NT2/D1 (cell line): Measurements from ENCODE around the gene PLCH1.
"Not testable (repeated sequence)": the region's sequence is repeated elsewhere in the genome, so short reads cannot be mapped to it uniquely, and the experiment has no call there.

Source experiments
- DNase-seq: peaks from one replicate; pipeline ENCODE4 v3.0.0-alpha.2; 2011; ENCODE audit warnings: low read depth, low spot score
- H3K27me3 ChIP-seq: 2 replicates; pipeline ENCODE4 v1.6.0; 2011; ENCODE audit warnings: mild to moderate bottlenecking; ENCODE audit not compliant: insufficient read length, insufficient read depth
- H3K36me3 ChIP-seq: 2 replicates; pipeline ENCODE4 v1.6.1; 2011; ENCODE audit warnings: mild to moderate bottlenecking, low read length, mixed read lengths; ENCODE audit not compliant: insufficient read depth, insufficient read length
- H3K4me1 ChIP-seq: 2 replicates; pipeline ENCODE4 v1.5.1; 2011; ENCODE audit not compliant: insufficient read depth, insufficient read length
- H3K4me3 ChIP-seq: 2 replicates; pipeline ENCODE4 v1.5.1; 2011; ENCODE audit warnings: low read depth; ENCODE audit not compliant: insufficient read length
- H3K9ac ChIP-seq: 2 replicates; pipeline ENCODE4 v1.6.0; 2011; ENCODE audit warnings: low read depth; ENCODE audit not compliant: insufficient read length
- H3K9me3 ChIP-seq: 2 replicates; pipeline ENCODE4 v1.5.1; 2011; ENCODE audit warnings: mild to moderate bottlenecking, low read length; ENCODE audit not compliant: insufficient read depth
- SUZ12 ChIP-seq: IDR thresholded peaks from 2 replicates; pipeline ENCODE4 v1.6.1; 2011; ENCODE audit not compliant: insufficient read length, insufficient read depth; ENCODE audit errors: extremely low read depth
- YY1 ChIP-seq: IDR thresholded peaks from 2 replicates; pipeline ENCODE4 v1.6.1; 2011; ENCODE audit not compliant: insufficient read length, insufficient read depth
- ZNF274 ChIP-seq: IDR thresholded peaks from 2 replicates; pipeline ENCODE4 v1.6.1; 2011; ENCODE audit warnings: mild to moderate bottlenecking, low read depth, low read length

Gene PLCH1

DNA sequence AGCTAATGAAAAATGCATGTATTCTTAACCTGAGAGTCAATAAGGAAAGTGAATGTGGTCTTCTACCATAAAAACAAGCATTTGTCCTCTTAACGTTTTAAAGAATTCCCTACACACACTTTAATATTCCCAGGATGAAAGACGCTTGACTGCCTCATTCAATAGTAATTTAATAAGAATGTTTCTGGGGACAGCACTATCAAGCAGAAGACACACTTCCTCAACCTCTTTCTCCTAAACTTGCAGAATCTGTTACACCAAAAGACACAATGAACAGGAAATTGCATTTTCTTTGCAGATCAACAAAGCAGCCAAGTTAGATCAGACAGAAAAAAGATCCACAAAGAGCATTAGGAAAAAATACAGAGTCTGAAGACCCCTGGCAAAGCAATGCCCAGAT is 97.7 kb downstream of the PLCH1 start:
- TF ChIP-seq SUZ12 (no peak), YY1 (no peak), ZNF274 (no peak)
- Histone ChIP-seq H3K27me3 (no peaks in the 10 kb centered on the region), H3K4me3 (no peak overlapping the region), H3K9me3 (no peaks in the 10 kb centered on the region), H3K9ac (no peak overlapping the region), H3K36me3 (no peaks in the 10 kb centered on the region), H3K4me1 (peaks cover 5% of the 10 kb centered on the region)
- no peak for DNase-seq

DNA sequence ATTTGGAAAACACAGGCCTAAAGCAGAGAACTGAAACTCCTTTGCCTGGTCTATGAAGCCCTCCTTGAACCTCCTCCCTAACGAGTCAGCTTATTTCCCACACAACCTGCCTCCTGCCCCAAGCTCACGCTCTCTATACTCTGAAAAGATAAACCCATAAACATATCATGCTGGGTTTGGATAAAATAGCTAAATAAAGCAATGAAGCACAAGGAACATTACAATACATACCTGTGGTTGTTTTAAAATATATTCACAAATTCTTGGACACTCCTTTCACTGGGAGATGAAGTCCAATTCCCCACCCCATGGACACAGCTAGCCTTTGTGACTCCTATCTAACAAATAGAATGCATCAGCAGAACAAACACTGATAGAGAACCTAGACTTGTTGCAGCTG is 98.2 kb downstream of the PLCH1 start:
- Histone ChIP-seq H3K4me3 (no peak overlapping the region), H3K9me3 (no peaks in the 10 kb centered on the region), H3K27me3 (no peaks in the 10 kb centered on the region), H3K36me3 (no peaks in the 10 kb centered on the region), H3K4me1 (peaks cover 5% of the 10 kb centered on the region), H3K9ac (no peak overlapping the region)
- no peak for TF ChIP-seq YY1
- no peak for TF ChIP-seq ZNF274
- no peak for TF ChIP-seq SUZ12
- DNase-seq = no peak

DNA sequence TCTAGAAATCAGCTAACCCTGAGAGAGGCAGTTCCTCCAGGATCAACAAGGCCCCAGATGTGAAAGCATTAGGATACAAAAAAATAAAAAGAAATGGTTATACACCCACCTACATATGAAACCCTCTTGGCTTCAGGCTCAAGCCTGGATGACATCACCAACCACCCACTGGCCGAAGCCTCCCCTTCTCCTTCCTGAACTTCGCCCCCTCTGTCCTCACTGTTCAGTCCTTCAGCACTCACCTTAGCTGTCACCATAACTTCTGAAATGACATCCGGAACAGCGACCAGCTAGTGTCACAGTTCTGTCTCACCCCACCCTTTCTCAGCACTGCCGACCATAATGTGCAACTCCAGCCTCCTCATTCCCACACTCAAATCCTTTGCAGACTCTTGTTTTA is 98.7 kb downstream of the PLCH1 start:
- no peaks in the 10 kb centered on the region for H3K27me3 ChIP-seq
- H3K4me1 ChIP-seq = peaks cover 5% of the 10 kb centered on the region
- no peaks in the 10 kb centered on the region for H3K36me3 ChIP-seq
- TF ChIP-seq ZNF274 (no peak), SUZ12 (no peak), YY1 (no peak)
- H3K9me3 ChIP-seq = no peaks in the 10 kb centered on the region
- no peak overlapping the region for H3K9ac ChIP-seq
- DNase-seq = no peak
- H3K4me3 ChIP-seq = no peak overlapping the region

DNA sequence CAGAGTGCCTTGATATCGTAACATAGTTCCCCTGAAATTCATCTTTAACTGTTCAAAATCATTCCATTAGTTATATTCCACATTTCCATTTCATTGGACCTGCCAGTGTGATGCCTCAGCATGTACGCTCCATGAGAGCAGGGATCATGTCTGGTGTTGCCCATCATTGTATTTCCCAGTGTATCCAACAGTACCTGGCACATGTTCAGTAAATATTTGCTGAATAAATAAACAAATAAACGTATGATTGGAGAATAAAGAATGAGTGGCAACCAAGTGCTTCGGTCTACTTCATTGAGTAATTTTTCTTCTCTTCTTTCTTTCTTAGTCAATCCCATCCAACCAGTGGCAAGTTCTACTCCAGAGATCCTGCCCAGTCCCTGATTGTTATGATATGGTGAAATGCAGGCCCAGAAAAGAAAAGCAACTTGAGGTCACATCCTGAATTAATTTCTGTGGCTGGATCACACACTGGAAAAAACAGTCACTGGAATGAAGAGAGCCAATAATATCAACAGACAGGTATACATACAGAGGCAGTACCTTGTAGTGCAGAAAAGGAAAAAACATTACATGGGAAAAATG is 101.2 kb downstream of the PLCH1 start:
- H3K9me3 ChIP-seq = no peaks in the 10 kb centered on the region
- H3K36me3 ChIP-seq = no peaks in the 10 kb centered on the region
- no peak for DNase-seq
- no peak overlapping the region for H3K9ac ChIP-seq
- H3K4me1 ChIP-seq = peaks cover 3% of the 10 kb centered on the region
- no peak for TF ChIP-seq ZNF274
- no peak for TF ChIP-seq YY1
- no peak for TF ChIP-seq SUZ12
- no peaks in the 10 kb centered on the region for H3K27me3 ChIP-seq
- no peak overlapping the region for H3K4me3 ChIP-seq

DNA sequence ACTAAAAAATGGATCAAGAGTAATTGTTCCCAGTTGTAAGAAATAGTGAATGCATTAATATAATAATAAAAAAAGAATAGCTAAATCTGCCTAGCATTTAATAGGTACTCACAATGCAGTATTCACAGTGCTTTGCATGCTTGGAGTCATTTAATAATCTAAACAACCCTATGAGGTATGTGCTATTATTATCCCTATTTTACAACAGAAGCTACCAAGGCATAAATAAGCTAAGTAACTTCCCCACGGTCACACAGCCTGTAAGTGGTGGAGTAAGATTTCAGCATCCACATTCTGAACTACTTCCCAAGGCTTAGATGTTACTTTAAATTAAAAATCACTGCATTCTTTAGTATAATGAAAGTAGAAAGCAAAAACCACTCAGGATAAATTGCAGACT is 102.9 kb downstream of the PLCH1 start:
- peaks cover 3% of the 10 kb centered on the region for H3K4me1 ChIP-seq
- no peaks in the 10 kb centered on the region for H3K27me3 ChIP-seq
- no peak overlapping the region for H3K4me3 ChIP-seq
- no peak overlapping the region for H3K9ac ChIP-seq
- DNase-seq = no peak
- no peaks in the 10 kb centered on the region for H3K9me3 ChIP-seq
- H3K36me3 ChIP-seq = no peaks in the 10 kb centered on the region
- no peak for TF ChIP-seq SUZ12
- TF ChIP-seq YY1 = no peak
- no peak for TF ChIP-seq ZNF274

DNA sequence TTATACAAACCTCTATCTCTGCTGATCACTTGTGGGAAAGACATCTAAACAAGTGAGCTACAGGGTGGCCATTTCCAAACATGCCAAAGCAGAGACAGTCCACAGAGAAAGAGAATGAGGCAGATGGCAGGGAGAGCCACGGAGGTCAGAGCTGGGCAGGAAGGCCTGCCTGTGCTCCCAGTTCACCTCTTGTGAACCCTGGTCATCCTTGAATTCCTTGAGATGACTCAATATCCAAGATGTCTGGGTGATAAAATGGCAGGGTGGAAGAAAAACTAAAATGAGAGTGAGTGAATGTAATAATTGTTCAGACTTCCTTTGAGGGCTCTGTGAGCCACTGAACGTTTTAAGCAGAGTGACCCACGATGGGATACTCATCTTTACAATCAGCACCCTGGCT is 104.8 kb downstream of the PLCH1 start:
- no peak overlapping the region for H3K4me3 ChIP-seq
- H3K9ac ChIP-seq = no peak overlapping the region
- DNase-seq = no peak
- H3K9me3 ChIP-seq = no peaks in the 10 kb centered on the region
- H3K27me3 ChIP-seq = no peaks in the 10 kb centered on the region
- H3K36me3 ChIP-seq = no peaks in the 10 kb centered on the region
- no peaks in the 10 kb centered on the region for H3K4me1 ChIP-seq
- TF ChIP-seq YY1 (no peak), ZNF274 (no peak)

DNA sequence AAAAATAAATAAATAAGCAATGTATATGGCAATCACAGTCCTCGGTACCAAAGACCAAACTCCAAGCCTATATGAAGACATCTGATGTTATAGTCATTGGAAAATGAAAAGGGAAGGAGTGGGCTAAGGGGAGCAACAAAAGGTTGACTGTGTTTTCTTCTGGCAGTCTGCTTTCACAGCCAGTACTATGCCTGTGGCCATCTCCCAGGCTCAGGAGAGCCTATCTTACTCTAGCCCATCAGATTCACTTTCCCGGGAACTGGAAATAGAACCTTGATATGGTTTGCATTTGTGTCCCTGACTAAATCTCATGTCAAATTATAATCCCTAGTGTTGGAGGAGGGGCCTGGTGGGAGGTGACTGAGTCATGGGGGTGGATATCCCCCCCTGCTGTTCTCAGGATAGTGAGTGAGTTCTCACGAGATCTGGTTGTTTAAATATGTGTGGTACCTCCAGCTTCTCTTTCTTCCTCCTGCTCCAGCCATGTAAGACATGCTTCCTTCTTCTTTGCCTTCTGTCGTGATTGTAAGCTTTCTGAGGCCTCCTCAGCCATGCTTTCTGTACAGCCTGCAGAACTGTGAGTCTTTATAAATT is 105.3 kb downstream of the PLCH1 start:
- Histone ChIP-seq H3K9me3 (no peaks in the 10 kb centered on the region), H3K9ac (no peak overlapping the region), H3K4me1 (no peaks in the 10 kb centered on the region), H3K36me3 (no peaks in the 10 kb centered on the region), H3K4me3 (no peak overlapping the region), H3K27me3 (no peaks in the 10 kb centered on the region)
- no peak for TF ChIP-seq SUZ12
- no peak for DNase-seq

DNA sequence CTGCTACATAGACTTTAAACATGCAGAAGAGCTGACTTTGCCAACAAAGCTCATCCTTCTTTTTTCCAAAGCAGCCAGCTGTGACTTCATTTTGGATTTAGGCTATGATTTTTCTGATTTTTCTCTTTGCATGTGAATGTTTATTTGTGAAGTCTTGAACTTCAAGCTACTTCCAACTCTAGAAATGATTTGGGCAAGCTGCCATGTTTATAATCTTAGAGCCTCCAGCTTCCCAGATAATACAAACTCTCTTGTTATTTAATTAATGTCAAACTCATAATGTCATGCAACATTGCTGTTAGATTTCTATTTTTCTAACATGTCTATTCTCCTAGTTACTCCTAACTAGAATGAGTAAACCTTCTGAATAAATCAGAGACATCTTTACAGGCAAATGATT is 106.4 kb downstream of the PLCH1 start:
- not testable (repeated sequence) for H3K9me3 ChIP-seq, H3K4me3 ChIP-seq, H3K9ac ChIP-seq, H3K4me1 ChIP-seq, H3K27me3 ChIP-seq, DNase-seq, H3K36me3 ChIP-seq
